Measurements from ENCODE around the gene KCNT1.

KCNT1 gene

GRCh38 chr9:135728436-135729110 lies 26.6 kb downstream of the KCNT1 start:
- DNase-seq = no peak

- DNase-seq = no peak
Observed at GRCh38 chr9:135729480-135729879, 27.5 kb downstream of the KCNT1 start.

- no peak for DNase-seq
Observed at GRCh38 chr9:135731454-135731853, 29.5 kb downstream of the KCNT1 start.

- DNase-seq = no peak
Observed at GRCh38 chr9:135732569-135733257, 30.7 kb downstream of the KCNT1 start.

DNA sequence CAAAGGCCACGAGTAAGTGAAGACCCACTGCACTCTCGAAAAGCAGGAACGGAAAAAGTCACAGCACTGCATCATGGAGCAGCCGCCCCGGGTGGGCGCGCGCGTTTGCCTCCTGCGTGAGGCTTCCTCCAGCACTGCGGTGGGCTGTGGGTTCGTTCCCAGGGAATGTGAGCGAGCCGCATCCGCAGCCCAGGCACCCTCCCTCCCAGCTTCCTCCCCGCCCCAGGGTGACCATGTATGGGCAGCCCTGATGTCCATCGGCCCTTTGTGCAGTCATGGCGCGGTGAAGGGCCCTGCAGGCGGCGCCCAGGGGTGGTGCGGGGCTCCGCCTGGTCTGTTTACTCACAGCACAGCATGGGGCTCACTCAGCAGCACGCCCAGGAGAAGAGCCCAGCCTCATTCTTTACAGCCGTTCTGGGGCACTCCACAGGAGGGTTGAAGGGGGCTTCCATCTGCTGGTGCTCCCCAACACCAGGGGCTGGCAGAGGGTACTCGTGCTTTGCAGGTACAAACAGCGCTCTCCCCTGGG lies 32.7 kb downstream of the KCNT1 start:
- no peak for DNase-seq

DNA sequence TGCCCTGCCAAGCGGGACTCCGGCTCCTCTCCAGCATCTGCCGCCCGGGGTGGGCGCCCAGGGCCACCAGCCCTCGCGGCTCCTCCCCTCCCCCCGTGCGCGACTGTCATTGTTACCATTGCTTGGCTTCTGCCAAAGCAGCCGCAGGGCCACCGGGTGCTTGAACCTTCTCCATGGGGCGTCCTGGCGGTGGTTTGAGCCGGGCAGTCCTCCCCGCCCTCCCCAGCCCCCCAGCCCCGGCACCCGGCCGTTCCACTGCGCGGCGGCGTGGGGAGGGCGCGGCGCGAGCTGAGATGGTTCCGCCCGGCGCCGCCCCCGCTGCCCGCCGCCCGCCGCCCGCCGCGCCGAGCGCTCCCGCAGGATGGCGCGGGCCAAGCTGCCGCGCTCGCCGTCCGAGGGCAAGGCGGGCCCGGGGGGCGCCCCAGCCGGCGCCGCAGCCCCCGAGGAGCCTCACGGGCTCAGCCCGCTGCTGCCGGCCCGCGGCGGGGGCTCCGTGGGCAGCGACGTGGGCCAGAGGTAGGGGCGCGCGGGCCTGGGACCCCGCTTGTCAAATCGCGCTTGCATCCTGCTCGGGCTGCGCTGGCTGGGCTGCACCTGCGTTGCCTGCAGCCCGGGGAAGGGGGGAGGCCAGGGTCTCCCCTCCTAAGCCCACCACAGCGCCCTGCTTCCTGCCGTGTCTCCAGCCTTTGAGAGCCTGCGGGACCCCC lies 34.4 kb downstream of the KCNT1 start:
- DNase-seq = no peak

DNA sequence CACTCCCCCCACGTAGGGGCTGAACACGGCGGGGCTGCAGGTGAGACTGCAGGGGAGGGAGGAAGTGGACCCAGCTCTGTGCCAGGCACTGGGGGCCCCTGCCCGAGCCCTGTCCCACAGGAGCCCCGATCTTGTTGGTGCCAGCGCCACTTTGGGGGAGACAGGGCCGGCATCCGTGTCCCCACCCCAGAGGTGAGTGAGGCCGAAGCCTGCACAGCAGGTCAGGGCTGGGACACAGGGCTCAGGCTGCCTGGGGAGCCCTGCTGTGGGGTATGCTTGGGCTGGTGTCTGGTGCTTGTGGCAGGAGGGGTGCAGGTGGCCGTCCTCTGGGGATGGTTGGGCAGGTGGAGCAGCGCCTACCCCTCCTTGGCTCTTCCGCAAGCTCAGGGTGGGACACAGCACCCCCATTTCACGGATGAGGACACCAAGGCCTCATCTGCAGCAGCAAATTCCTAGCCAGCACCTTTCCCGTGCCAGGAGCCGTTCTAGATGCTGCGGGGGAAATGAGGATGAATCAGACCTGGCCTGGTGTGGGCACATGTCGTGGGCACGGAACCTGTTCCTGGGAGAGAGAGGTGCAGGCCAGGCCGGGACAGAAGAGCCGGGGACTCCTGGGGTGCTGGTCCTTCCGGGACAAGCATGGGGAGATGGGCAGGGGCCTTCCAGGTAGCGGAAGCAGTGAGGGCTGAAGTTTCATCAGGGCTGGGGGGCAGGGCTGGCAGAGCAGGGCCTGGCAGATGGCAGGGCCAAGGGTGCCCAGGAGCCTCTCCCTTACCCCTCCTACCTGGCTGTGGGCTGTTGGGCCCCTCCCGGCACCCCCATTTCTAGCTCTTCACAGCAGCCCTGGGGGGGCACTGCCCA lies 35.2 kb downstream of the KCNT1 start:
- DNase-seq = no peak

GRCh38 chr9:135737840-135738521 lies 36.0 kb downstream of the KCNT1 start:
- DNase-seq = no peak

DNA sequence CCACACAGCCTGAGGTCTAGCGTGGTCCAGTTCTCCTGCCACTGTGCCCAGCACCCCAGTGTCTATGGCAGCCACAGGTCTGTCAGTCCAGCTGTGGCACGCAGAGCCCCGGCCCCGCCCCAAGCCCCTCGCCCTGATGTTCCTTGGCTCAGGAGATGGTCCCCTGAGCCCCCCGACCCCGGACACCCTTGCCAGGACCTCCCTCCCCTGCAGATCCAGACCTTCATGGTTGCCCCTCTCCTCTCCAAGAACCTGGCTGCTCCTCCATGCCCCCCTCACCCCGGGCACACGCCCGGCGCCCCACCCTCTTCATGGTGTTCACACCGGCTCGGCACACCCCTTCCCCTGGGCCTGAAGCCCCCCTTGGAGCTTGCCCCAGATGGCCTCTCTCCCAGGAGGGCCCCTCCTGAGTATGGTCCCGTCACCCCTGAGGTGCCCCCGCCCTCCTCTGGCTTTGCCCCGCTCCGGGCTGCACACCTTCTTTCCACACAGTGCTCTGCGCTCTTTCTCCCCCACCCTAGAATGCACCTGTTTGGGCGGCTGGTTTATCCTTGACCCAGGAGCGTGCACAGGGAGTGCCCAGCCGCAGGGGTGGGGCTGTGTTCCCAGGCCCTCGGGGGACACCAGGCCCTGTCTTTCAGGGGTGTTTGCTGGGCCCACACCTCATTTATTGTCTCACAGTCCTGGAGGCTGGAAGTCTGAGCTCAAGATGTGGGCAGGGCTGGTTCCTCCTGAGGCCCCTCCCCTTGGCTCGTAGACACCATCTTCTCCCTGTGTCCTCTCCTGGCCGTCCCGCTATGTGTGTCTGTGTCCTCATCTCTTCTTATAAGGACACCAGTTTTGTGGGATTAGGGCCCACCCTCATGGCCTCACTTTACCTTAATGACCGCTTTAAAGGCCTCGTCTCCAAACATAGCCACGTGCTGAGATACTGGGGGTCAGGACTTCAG lies 37.6 kb downstream of the KCNT1 start:
- DNase-seq = no peak

DNA sequence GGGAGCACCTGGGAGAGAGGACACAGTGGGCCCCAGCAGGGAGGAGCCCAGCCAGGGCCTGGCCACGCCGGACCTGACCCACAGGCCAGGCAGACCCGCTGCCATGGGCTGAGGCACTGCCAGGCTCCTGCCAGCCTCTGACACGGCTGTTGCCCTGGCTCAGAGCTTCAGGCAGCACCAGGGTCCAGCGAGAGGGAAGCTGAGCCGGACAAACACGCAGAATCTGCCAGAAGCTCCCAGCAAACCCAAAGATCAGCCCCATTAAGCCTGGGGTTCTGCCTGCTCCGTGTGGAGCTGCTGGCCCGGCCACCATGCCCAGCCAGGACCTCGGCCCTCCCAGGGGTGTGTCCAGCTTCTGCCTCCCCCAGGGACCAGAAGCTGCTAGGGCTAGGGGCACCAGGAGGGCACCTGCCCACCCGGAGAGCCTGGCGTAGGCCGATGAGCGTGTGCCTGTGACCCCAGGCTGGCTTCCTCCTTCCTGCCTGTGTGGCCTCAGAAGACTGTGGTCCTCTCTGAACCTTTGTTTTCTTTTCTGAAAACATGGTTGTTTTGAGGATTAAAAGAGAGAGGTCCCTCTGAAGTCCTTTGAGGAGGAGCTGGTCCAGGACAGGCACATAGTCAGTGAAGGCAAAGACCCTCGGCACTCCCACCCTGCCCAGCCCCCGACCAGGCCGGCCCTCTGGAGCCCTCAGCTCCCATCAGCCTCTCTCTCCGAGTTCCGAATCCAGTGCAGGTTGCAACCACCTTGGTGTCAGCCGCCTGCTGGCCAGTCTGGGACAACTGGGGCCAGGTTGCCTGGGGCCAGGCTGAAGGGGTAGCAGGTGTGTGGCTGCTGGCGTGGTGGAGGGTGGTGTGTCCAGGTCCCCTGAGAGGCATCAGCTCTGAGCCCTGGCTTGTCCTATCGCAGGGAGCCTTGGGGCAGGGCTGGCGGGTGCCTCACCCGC lies 39.6 kb downstream of the KCNT1 start:
- no peak for DNase-seq

DNA sequence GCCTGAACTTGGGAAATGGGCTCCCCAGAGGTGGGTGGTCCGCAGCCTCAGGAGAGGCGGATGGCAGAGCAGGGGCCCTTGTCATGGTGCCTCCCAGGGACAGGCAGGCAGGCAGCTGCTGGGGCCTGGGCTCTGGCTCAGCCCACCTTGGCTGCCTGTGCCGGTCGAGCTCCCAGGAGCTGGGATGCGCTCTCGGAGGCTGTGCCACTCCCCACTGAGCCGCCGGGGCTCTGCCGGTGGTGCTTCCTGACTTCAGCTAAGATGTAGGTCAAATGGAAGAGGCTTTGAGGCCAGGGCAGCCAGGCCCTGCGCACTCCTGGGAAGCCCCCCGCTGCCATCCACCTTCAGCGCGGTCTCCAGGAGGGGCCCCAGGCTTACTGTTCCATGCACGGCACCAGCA lies 41.0 kb downstream of the KCNT1 start:
- no peak for DNase-seq

GRCh38 chr9:135743546-135744332 lies 41.8 kb downstream of the KCNT1 start:
- no peak for DNase-seq

- no peak for DNase-seq
Observed at GRCh38 chr9:135744333-135745070, 42.5 kb downstream of the KCNT1 start.

GRCh38 chr9:135745189-135745588 lies 43.2 kb downstream of the KCNT1 start:
- no peak for DNase-seq

DNA sequence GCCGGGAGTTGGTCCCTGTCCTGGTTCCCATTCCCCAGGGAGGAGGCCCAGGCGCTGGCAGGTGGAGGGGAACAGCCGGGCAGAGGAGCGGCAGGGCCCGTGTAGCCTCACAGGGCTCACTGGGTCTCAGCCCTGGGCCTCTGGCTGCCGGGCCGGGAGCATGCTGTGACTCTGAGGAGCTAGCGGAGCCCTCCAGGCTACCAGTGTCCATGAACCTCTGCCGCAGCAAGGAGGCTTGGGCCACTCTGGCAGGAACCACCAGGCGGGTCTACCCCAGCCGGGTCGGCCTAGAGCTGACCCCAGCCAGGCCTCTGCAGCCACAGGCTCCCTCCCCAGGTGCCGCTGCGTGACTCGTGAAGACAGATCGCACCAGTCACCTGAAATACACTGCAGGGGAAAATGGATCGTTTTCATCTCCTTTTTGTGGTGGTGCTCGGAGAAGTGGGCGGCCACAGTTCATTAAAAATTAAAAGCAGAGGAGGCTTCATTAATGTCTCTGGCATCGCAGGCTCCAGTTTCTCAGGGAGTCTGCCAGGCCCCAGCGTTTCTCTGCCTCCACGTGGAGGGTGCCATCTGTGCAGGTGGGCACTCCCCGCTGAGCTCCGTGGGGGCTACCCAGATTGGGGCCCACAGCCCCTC lies 43.8 kb downstream of the KCNT1 start:
- DNase-seq = no peak

GRCh38 chr9:135746565-135746964 lies 44.6 kb downstream of the KCNT1 start:
- DNase-seq = no peak

DNA sequence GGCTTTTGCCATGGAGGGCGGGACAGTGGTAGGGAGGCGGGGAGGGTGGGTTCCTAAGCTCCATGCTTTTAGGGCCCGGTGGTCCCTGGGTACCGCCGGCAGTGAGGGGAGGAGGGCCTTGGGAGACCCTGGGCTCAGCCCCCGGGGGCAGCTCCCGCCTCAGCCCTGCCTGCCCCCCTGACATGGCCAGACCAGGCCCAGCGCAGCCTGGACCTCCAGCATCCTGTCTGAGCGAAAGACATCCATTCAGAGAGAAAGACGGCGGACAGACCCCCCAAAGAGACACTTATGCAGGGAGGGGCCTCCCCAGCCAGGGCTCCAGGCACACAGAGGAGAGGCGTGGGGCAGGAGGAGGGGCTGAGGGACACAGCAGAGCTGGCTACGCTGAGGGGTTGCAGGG lies 45.3 kb downstream of the KCNT1 start:
- DNase-seq = no peak

GRCh38 chr9:135748676-135749075 lies 46.7 kb downstream of the KCNT1 start:
- DNase-seq = no peak

All from activated T-cell treated with anti-CD3 and anti-CD28 coated beads for 4 hours (primary cell).